HG03439 (cell line): ENCODE results near the gene RNF103.
A peak's percentile ranks its signal among the peaks of the same experiment; 100 is the strongest.
"Not testable (repeated sequence)": the region's sequence is repeated elsewhere in the genome, so short reads cannot be mapped to it uniquely, and the experiment has no call there.

Experiments used
- ATAC-seq: cut with Tn5 transposase; IDR thresholded peaks from one replicate; pipeline ENCODE4 v1.9.1; 2021; ENCODE audit warnings: mild to moderate bottlenecking, moderate library complexity; ENCODE audit not compliant: unreplicated experiment

Gene RNF103, protein sequence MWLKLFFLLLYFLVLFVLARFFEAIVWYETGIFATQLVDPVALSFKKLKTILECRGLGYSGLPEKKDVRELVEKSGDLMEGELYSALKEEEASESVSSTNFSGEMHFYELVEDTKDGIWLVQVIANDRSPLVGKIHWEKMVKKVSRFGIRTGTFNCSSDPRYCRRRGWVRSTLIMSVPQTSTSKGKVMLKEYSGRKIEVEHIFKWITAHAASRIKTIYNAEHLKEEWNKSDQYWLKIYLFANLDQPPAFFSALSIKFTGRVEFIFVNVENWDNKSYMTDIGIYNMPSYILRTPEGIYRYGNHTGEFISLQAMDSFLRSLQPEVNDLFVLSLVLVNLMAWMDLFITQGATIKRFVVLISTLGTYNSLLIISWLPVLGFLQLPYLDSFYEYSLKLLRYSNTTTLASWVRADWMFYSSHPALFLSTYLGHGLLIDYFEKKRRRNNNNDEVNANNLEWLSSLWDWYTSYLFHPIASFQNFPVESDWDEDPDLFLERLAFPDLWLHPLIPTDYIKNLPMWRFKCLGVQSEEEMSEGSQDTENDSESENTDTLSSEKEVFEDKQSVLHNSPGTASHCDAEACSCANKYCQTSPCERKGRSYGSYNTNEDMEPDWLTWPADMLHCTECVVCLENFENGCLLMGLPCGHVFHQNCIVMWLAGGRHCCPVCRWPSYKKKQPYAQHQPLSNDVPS

DNA sequence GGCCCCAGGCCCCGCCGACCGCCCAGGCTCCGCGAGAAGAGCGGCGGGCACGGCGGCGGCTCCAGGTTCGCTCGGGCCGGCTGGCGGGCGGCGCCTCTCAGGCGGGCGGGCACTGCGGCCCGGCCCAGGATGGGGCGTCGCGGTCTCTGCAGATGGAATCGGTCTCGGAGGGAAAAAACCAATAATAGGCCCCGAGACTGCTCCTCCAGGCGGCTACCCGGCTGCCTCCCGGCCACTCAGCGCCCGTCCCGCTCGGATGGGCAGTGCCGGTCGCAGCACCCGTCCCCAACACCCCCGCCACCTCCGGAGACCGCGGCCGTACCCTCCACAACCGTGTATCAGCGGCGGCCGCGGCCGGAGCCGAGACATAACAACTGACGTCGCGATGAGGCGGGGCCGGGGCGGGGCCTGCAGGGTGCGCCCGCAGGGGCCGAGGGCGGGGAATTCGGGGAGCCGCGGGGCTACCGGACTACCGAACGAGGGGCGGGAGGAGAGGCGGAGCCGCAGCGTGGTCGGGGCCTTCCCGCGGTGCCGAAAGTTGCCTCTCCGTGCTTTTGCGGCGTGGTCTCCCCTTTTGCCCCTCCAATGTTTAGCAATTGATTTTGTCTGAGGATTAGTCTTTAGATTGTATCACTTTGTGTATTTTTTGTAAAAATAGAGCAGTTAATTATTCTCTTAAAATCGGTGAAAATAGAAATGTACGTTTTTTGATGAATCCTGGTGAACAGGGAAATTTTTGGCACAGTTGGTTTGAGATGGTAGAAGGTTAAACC is at the start of gene RNF103:
TSS of gene RNF103 (minus strand) at position 372 of the 773 bp plus-strand sequence. CDS start 979 bp downstream, outside the sequence.
- ATAC-seq = peak; percentile 80

DNA sequence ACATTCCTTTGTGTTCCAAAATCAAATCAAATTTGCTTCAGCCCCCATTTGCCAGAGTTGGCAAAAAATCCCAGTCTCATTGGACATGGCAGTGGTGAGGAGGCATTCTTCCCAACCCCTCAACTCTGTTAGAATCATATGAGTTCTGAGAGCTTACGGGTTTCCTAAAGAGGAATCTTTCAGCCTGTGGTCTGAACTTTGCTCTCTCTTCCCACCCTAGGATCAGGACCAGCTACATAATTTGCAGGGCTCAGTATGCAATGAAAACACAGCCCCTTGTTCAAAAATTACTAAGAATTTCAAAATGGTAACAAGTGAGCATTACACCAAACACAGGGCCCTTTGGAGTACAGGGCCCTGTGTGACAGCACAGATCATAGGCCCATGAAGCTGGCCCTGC is 49.3 kb upstream of the RNF103 start:
- no peak for ATAC-seq

DNA sequence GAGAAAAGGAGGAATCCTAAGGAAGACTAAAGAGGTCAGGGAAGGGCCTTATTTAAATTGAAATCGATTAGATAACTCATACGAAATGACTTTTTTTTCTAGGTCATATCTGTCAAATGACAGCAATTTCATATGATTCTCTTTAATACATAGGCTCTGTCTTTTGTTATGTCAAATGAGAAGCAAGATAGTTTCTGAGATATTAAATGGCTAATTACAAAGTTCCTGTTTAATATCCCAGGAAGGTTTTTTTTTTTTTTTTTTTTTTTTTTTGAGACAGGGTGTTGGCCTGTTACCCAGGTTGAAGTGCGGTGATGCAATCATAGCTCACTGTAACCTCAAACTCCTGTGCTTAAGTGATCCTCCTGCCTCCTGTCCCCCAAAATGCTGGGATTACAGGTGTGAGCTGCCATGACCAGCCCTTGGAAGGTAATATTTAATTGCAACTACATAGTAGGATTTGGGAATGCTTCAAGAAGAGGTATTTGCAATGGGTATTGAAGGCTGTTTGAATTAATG is 48.4 kb upstream of the RNF103 start:
- no peak for ATAC-seq

DNA sequence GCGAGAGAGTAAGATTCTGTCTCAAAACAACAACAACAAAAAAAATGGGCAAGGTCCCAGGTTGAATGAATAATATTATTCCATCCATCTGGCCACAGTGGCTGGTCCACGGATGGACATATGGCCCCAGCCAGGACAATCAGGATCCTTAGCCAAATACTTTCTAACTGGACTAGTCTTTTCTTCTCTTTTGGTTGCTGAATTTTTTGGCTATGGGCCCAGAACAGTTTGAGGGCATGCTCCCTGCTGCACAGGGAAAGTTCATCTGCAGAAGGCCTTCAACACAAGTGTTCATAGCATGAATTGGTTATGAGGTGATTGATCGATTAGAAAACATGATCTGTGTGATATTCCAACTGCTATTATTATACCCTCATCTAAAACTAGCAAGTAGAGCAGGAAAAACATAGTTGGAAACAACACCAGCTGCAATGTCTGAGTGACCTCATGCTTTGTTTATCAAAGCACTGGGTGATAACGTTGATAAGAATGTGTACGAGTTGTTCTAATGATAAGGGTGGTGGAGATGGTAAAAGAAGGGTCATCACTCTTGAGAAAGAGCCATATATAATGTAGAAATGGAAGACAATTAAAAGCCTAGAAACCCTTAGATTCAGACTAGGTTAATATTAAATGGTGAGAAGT is 47.8 kb upstream of the RNF103 start:
- no peak for ATAC-seq

DNA sequence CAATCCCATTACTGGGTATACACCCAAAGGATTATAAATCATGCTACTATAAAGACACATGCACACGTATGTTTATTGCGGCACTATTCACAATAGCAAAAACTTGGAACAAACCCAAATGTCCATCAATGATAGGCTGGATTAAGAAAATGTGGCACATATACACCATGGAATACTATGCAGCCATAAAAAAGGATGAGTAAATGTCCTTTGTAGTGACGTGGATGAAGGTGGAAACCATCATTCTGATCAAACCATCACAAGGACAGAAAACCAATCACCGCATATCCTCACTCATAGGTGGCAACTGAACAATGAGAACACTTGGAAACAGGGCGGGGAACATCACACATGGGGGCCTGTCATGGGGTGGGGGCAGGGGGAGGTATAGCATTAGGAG is 45.7 kb upstream of the RNF103 start:
- not testable (repeated sequence) for ATAC-seq

DNA sequence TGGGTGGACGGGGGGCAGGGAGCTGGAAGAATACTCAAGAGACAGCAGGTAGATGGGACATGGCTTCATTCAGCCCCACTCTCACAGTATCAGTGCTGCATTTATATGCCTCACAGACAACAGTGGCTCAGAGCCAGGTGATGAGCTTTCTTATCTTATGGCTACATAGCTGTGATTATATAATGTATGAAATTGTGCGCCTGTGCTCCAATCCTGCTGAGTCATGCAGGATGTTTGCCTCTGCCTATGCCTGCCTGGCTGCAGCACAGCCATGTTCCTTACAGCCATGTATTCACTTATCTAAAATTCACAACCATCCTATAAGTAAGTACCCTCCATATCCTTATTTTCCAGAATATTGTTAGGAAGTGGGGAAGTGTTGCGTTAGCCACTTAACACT is 37.7 kb upstream of the RNF103 start:
- no peak for ATAC-seq

DNA sequence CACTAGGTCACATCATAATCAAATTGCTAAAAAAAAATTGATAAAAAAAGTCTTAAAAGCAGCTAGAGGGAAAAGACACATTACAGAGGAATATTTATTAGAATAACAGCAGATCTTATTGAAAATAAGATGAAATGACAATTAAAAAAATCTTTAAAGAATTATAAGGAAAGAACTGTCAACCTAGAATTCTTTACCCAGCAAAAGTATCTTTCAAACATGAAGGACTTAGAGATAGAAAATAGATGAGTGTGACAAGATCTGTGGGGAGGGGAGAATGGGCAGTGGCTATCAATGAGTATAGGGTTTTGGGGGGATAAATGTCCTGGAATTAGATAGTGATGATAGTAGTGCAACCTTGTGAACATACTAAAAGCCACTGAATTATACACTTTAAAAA is 26.5 kb upstream of the RNF103 start:
- no peak for ATAC-seq

DNA sequence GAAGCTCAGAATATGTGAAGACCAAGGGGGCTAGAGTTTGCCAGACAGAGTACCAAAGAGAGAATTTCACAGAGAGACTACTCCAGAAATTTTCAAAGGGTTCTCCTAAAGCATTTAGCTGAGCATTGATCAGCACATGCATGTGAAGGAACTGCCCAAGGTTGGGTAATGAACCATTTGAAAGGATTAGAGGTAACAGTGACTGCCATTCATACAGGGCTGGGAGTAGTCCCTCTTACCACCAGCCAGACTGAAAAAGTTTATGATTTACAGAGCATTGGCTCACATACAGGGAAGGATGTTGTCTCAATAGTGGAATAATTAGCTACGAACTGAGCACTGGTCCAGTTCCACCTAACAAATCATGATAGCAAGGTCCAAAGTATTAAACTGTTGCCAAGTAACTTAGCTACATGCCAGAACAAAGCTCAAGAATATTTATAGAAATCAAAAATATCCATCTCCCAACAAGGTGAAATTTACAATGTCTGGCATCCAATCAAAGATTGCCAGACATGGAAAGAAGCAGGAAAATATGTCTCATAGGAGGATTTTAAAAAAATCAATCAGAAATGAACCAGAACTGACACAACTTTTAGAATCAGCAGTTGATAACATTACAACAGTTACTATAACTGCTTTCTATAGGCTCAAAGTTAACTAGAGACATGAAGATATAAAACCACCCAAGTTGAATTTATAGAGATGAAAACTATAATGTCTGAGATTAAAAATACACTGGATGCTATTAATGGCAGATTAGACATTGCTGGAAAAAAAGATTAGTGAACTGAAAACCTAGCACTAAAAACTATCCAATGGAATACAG is 25.7 kb upstream of the RNF103 start:
- ATAC-seq = no peak

DNA sequence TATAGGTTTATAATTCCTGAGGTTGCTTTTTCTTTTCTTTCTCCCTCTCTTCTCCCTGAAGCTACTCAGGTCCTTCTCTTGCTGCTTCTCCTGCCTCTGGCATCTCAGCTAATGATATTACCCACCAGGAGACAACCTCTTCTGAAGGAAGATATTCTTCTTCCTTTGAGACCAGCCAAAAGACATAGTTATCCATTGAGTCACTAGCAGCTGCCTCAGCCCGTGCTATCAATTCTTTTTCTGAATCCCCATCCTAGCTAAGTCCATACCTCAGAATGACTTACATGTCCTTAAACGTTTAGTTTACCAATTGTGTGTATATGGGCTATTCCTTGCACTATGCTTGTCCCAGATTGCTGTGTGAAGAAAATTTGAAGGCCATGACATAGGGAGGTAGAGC is 25.0 kb upstream of the RNF103 start:
- ATAC-seq = no peak

DNA sequence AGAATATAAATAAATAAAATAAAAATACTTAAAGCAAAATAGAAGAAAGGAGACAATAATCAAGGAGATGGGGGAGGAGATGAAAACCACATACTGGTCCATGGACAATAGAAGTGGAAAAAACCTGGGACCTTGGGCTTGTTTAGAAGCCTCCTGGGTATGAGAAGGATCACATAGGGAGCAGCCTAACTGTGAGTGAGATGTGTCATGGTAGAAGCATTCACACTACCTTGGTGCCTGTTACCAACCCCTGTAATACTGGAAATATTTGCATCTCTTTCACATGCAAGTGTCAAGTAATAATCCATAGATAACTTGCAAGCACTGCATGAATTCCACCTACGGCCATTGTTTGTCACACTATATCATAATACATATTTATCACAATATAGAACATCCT is 23.2 kb upstream of the RNF103 start:
- no peak for ATAC-seq

DNA sequence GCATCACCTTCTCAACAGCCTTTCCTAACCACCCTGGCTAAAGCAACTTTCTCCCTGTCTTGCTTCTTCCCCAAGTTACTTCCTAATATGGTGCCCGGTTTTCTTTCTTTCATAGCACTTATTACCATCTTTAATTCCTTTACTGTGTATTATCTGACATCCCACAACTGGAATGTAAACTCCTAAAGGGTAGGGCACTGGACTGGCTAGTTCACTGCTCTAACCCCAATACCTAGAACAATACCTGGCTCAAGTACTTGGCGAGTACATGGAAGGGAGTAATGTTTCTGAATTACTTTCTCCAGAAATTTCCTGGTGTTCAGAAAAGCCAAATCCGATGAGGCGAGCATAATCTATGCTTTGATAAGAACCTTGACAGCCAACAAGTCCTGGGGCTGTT is 22.7 kb upstream of the RNF103 start:
- ATAC-seq = no peak

DNA sequence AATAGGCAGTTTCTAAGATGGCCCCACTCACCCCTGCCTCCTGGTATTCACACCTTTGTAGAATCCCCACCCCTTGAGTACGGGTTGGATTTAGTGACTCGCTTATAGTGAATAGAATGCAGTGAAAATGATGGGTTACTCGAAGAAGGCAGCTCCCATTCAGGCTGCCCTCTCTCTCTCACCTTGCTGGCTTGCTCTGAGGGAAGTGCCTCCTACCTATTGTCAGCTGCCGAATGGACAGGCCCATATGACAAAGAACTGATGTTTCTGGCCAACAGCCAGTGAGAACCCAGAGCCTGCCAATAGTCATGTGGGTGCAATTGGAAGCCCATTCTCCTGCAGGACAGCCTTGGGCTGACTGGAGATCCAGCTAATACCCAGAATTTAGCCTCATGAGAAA is 22.1 kb upstream of the RNF103 start:
- no peak for ATAC-seq

DNA sequence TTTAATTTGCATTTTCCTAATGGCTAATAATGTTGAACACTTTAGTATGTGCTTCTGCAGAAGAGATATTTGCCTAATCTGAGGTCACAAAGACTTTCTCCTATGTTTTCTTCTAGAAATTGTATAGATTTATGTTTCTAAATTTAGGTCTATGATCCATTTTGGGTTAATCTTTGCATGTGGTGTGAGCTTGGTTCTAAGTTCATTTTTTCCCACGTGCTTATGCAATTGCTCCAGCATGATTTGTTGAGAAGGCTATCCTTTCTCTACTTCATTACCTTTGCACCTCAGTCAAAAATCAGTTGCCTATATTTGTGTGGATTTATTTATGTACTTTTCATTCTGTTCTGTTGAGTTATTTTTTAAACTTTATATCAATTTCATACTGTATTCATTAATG is 15.0 kb upstream of the RNF103 start:
- ATAC-seq = no peak

DNA sequence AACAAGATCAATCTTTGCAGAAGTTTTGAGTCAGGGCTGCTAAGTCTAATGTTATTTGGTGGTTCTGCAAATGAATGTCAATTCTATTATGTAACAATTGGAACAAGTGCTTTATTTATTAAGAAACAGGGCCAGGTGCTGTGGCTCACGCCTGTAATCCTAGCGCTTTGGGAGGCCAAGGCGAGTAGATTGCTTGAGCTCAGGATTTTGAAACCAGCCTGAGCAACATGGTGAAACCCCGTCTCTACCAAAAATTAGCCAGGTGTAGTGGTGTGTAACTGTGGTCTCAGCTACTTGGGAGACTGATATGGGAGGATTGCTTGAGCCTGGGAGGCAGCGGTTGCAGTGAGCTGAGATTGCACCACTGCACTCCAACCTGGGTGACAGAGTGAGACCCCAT is 13.2 kb upstream of the RNF103 start:
- no peak for ATAC-seq

DNA sequence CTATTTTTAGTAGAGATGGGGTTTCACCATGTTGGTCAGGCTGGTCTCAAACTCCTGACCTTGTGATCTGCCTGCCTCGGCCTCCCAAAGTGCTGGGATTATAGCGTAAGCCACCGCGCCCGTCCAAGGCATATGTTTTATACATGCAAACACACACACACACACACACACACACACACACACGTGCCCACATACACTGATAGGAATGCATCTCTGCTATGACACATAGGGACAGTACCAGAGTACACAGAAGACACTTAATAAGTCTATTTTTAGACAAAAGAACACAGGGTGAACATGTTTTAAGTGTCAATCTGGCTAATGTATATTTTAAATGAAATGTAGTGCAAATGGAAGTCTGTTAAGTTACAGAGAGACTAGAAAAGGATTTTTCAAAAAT is 10.7 kb upstream of the RNF103 start:
- ATAC-seq = no peak

DNA sequence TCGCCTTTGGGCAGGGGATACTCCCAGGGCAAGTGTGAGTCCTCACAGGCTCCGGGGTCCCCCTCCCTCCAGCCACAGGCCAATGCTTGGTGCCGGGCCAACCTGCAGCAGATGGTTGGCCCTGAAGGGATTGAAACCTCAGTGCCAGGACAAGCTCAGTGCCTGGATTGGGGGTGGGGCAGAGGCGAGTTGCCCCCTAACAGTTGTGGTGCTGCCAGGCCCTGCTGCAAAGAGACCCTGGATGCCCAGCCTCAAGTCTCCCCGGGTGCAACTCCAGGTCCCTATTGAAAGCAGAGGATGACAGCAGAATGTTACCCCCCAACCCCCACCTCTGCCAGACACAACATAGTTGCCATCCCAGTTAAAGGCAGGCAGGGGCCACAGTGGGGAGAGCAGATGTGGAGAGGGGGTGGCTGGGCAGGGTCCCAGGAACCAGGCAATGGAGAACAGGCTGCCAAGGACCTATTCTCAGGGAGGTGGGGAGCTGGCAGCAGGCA is 9.5 kb upstream of the RNF103 start:
- ATAC-seq = no peak

DNA sequence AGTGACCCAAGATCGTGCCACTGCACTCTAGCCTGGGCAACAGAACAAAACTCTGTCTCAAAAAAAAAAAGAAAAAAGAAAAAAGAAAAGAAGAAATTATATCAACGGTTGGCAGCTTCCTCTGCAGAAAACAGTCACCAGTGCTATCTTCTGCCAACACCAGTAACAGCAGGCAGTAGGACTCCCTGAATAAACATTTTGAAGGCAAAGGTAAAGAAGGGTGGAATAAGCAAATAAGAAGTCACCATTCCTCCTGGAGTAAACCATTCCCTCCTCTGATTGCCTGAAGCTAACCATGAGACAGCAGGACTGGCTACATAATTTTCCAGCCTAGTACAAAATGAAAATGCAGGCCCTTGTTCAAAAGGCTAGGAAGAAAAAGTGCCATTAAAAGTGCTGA is 9.0 kb upstream of the RNF103 start:
- ATAC-seq = no peak

DNA sequence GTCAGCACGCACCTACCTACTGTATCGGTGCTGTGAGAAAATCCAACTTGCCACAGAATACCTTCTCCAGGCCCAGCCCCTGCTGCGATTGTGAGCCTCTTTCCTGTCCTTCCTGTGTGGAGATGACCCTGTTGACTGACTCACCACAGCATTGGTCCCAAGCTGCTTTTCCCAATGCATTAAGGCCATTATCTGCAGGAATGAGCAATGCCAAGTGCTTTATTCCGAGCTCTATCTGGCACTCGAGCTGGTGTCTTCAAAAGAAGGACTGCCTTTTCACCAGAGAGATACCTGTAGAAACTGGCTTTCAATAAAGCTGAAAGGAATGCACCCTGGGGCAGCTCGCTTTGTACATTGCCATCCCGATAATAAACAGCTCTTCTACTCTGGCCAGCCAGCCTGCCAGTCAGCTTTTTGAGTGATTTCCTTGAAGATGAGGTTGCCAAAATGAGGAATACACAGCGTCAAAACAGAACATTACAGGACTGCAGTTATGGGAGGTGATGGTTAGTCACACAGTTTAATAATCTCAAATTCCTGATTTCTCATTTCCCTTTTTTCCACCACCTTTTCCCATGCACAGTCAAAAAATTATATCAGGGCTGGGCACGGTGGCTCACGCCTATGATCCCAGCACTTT is 8.3 kb upstream of the RNF103 start:
- no peak for ATAC-seq

DNA sequence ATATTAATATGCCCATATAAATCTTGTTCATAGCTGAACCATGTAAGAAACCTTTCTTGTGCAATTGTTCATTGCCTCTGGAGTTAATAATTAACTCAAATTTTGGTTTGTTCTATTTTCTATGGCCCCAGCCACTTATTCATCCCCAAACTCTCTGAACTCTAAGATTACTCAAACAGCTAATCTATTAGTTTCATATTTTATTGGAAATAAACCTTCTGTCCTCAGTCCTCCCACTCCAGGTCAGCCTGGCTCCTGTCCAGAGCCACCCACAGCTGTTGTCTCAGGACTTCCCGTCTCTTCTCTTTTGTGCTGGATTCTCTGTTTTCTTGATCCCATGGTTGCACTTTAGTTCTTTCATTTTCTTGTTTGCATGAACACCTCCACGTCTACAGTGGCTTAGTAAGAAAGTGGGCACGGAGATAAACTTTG is 4.4 kb upstream of the RNF103 start:
- ATAC-seq = no peak
